GM12865 (cell line): ENCODE measurements around the gene ENTPD6.
A peak's percentile ranks its signal among the peaks of the same experiment; 100 is the strongest.

ENCODE experiments used
- DNase-seq: peaks from one replicate; pipeline ENCODE4 v3.0.0; 2010; ENCODE audit warnings: low read depth
- H3K4me3 ChIP-seq: 2 replicates; pipeline ENCODE4 v1.5.1; 2011; ENCODE audit warnings: mild to moderate bottlenecking, low read depth, low read length, control low read depth
- CTCF ChIP-seq: IDR thresholded peaks from 2 replicates; pipeline ENCODE4 v1.5.1; 2011; ENCODE audit warnings: low read length, control low read depth, low read depth, inconsistent platforms; ENCODE audit not compliant: insufficient read depth; ENCODE audit errors: missing control alignments

The ENTPD6 gene

GRCh38 chr20:25188218-25188617 is 7.3 kb upstream of the ENTPD6 start:
- H3K4me3 ChIP-seq, result no peak overlapping the region
- TF ChIP-seq CTCF, result no peak
- DNase-seq, result no peak

- H3K4me3 ChIP-seq, result no peak overlapping the region
- TF ChIP-seq CTCF, result no peak
- no peak for DNase-seq
These were observed 4.5 kb upstream of the ENTPD6 start for GRCh38 chr20:25191051-25191450.

GRCh38 chr20:25191689-25192088 is 3.8 kb upstream of the ENTPD6 start:
- no peak overlapping the region for H3K4me3 ChIP-seq
- DNase-seq, result no peak
- no peak for TF ChIP-seq CTCF

- no peak for DNase-seq
- H3K4me3 ChIP-seq, result no peak overlapping the region
- TF ChIP-seq CTCF, result no peak
These were observed 1.7 kb upstream of the ENTPD6 start for GRCh38 chr20:25193843-25194242.

GRCh38 chr20:25194333-25194972 is 1.1 kb upstream of the ENTPD6 start:
- TF ChIP-seq CTCF, result no peak
- H3K4me3 ChIP-seq, result no peak overlapping the region
- DNase-seq, result no peak

GRCh38 chr20:25195962-25196785 is 662 bp downstream of the ENTPD6 start:
- peak overlapping the region; percentile 97 for H3K4me3 ChIP-seq
- peak; percentile 18 for DNase-seq
- TF ChIP-seq CTCF, result no peak

GRCh38 chr20:25196786-25197120 is 1.2 kb downstream of the ENTPD6 start:
- peak overlapping the region; percentile 97 for H3K4me3 ChIP-seq
- TF ChIP-seq CTCF, result no peak
- no peak for DNase-seq
